NOMO-1 treated with dmso at 0.1 percent for 144 hours (cell line): Measurements from ENCODE around the gene MINK1.
A peak's percentile ranks its signal among the peaks of the same experiment; 100 is the strongest.
"Not testable (repeated sequence)": the region's sequence is repeated elsewhere in the genome, so short reads cannot be mapped to it uniquely, and the experiment has no call there.

ENCODE experiments used
- DNase-seq: peaks from one replicate; lab custom pipeline; 2025; ENCODE audit not compliant: unreplicated experiment; lab: John Stamatoyannopoulos, UW

MINK1 gene

DNA sequence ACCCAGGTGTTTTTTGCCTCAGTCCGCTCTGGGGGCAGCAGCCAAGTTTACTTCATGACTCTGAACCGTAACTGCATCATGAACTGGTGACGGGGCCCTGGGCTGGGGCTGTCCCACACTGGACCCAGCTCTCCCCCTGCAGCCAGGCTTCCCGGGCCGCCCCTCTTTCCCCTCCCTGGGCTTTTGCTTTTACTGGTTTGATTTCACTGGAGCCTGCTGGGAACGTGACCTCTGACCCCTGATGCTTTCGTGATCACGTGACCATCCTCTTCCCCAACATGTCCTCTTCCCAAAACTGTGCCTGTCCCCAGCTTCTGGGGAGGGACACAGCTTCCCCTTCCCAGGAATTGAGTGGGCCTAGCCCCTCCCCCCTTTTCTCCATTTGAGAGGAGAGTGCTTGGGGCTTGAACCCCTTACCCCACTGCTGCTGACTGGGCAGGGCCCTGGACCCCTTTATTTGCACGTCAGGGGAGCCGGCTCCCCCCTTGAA lies 64.1 kb downstream of the MINK1 start:
- DNase-seq = no peak

DNA sequence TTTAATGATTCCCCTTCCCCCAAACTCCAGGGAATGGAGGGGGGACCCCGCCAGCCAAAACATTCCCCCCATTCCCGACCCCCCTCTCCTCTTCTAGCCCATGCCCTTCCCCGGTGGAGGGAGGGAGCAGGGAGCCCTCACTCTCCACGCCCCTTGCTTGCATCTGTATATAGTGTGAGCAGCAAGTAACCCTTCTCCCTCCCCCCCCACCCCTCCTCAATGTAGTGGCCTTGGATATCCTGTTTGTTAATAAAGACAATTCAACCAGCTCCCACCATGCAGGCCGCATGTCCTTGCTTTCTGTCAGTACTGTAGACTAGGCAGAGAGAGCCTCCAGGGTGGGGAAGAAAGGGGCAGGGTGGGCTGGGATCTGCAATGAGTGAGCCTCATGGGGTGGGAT lies 64.6 kb downstream of the MINK1 start:
- no peak for DNase-seq

DNA sequence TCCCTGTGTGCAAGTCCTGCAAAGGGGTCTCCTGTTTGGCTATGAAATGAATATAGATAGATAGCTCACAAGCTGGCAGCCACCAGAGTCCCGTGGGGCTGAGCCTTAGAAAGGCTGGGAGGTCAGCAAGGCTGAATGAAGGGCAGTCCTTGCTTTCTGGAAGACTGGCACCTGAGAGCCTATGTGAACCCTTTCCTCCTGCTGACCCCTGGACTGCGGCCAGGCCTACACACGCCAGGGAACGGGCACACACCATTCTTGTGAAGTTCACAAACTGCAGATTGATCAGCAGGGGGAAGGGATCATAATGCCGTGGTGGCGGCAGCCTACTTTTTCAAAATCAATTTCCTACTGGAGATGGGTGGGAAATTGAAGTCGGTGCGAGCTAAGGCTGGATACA lies 65.2 kb downstream of the MINK1 start:
- no peak for DNase-seq

DNA sequence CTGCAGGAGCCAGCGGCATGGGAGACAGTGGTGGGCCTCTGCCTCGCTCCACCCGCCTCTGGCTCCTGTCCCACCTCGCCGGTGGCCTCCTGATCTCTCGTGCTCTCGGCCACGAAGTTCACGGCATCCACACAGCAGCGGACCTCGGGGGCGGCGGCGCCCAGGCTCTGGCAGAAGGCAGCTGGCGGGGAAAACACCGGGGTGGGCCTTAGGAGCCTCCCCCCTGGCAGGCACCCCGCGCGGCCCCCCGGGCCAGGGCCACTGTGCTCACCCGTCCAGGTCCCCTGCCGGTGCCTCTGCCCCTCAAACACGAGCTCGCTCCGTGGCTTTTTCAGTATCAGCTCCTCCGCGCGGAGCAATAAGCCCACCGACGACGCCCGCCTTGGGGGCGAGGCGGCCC lies 65.8 kb downstream of the MINK1 start:
- DNase-seq = no peak

DNA sequence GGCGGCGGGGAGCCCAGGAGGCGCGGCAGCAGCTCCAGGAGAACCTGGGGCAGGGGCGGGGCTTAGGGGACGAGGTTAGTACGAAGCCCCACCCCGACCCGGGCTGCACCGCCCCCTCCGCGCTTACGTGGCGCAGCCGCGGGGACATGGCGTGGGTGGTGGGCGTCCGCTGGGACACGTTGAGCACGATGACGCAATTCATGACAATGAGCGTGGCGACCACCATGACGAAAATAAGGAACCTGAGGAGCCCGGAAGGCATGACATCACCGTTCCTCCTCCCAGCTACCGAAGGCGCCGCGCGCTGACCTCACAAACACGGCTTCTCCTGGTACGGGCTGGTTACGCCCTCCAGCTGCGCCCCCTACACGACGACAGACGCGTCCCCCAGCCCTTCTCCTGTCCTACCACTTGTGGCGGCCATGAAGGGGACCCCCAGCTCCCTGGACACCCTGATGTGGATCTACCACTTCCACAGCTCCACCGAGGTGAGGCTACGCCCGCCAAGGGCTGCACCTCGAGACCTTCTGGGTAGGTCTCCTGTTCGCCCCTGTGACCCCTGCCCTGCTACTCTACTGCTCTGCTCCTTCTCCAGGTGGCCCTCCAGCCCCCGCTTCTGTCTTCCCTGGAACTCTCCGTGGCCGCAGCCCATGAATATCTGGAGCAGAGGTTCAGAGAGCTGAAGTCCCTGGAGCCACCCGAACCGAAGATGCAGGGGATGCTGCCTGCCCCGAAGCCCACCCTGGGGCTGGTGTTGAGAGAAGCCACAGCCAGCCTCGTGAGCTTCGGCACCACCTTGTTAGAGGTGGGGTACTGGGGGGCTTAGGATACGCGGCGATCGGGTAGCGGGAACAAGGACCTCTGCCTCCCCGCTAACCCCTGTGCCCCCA lies 66.4 kb downstream of the MINK1 start, which contains the start of gene C17orf107:
C17orf107 (plus strand) TSS at position 196 of the 890 bp plus-strand sequence; CDS start at position 423, 227 bp downstream.
- peak; percentile 51 for DNase-seq

DNA sequence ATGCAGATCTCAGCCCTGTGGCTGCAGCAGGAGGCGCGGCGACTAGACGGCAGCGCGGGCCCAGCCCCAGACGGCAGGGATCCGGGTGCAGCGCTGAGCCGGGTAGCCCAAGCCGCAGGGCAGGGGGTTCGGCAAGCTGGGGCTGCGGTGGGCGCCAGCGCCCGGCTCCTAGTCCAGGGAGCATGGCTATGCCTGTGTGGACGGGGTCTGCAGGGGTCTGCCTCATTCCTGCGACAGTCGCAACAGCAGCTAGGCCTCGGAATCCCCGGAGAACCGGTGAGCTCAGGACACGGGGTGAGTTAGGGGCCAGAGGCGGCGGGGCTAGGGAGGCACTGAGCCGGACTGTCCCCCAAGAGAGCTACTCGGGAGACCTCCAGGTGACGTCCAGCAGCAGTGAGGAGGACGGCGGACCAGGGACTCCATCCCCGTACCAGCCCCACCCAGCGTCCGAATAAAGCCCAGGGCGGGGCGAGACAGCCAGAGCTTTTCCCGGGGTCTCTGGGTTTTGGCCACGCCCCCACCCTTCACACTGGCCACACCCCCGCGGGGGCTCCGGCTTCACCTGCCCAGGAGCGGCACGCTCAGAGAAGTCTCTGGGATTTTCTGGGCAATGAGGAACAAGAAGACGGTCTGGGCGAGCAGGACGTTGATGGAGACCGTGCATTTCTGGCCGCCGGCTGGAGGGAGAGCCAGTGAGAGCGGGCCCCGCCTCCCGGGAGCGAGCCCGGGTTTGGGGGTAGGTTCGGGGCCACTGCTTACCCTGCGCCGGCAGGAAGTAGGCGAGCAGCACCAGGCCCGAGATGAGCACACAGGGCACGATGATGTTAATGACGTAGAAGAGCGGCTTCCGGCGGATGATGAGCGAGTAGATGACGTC lies 67.3 kb downstream of the MINK1 start:
- DNase-seq = no peak

DNA sequence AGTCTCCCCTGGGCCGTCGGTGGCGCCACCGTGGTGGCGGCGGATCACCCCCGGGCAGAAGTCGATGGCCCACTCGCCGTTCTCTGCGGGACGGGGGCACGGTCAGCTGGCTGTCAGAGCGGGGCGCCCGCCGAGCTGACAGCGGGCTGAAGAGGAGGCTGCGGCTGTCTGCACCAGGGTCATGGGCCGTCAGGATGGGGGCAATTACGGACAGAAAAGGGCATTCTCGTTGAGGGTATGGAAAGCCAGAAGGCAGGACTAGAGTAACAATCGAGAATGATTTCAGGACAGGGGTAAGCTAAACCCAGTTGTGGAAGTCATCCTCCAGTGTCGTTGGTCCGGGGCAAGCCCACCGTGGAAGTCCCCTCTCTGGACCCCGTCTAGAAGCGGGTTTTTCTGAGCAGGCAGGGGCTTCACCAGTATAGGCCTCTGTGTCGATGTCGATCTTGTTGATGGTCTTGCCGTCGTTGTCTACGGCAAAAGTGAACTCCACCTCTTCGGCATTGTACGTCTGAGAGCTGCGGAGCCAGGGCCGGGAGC lies 68.0 kb downstream of the MINK1 start:
- DNase-seq = no peak

DNA sequence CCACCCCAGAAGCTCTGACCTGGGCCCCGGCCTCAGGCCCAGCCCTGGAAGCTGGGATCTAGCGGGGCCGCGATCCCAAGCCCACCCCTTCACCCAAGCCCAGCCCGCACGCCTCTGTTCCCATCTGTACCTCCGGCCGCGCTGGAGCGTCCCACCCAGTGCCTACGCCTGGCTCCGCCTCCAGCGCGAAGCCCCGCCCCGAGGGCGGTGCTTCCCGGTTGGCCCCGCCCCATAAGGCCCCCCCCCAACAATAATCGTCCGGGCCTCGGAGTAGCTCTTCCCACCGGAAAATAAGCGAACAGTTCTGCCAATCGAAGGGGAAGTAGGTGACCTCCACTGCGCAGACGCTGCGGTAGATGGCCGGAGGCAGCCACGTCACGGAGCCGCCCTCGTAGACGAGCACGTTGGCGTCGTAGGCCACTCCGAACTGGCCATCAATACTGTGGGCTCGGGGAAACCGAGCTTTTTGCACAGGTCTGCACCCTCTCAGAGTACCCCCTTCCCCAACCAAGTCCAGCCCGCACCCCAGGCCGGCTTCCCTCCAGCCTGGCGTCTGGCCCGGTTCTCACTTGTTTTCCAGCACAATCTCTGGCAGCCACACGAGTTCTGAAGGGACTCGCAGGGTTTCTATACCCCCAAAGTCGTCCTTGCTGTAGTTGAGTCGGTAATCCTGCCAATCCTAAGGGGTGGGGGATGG lies 68.7 kb downstream of the MINK1 start:
- DNase-seq = no peak

DNA sequence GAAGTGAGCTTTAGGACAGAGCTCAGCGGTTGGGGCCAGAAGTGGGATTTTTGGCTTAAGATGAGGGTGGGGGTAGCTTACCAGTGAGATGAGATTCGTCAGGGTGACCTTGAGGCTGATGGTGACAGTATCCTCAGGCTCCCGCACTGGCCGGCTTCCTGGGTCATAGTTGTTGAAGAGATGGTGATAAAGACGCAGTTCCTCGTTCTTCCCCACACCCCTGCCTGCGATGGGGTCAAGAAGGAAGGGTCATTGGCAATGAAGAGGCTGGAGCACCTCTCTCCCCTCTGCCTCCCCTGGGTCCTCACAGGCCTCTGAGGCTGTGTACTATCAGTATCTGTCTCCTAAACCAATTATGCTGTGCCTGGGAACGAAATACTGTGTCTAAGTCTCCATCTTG lies 69.4 kb downstream of the MINK1 start:
- no peak for DNase-seq

DNA sequence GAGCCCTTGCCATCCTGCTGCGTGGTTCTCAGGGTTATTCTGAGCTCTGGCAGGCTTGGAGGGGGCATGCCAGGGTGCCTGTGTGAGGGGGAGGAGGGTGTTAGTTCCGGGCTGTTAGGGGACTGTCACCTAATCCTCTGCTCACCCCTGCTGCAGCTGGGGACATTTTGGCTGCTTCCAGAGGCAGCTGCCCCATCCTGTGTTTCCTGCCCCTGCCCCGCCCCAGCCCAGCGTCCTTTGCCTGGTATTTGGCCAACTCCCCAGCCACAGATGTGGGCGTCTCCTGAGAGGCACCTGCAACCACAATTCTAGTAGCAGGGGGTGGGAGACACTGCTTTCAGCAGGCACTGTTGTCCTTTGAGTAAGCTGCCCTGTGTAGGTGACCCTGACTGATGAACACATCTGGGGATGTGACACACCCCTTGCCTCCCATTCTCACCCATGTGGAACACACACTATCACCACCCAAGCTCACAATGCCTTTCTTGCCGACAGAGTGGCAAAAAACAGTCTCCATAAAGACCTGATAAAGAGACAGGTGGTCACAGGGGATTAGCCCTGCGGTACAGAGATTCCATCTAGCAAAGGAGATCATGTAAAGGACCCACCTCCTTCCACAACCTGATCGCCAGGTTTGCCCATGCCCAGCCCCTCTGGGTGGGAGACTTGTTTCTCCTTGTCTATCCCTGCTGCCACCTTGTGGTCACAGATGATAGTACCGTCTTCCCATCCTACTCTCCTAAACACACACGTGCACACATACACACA lies 70.1 kb downstream of the MINK1 start, which contains the start of gene CHRNE:
CHRNE (minus strand) TSS at position 48 of the 768 bp plus-strand sequence; CDS start at position 13, 35 bp downstream.
- DNase-seq = peak; percentile 7

DNA sequence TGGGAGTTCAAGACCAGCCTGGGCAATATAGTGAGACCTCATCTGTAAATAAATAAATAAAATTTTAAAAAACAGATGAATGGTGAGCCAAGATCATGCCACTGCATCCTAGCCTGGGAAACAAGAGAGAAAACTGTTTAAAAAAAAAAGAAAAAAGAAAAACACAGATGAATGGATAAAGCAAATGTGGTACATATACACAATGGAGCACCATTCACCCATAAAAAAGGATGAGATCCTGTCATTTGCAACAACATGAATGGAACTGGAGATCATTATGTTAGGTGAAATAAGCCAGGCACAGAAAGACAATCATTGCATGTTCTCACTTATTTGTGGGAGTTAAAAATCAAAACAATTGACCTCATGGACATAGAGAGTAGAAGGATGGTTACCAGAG lies 73.5 kb downstream of the MINK1 start:
- not testable (repeated sequence) for DNase-seq

DNA sequence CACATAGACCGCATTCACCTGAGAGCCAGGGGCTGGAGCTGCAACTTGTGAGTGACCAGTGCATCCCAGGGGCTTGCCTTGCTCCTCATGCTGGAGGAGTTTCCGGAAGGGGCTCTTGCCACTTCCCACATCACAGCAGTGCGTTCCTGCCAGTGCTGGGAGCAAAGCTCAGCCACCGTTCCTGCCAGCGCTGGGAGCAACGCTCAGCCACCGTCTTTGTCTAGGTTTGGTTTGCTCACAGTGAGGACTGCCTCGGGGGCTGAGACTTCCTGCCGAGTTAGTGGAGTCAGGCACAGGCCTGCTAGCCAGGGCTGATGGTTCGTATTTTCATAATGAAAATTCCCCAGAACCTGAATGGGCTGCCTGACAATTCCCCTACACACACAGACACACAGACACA lies 75.2 kb downstream of the MINK1 start:
- no peak for DNase-seq

DNA sequence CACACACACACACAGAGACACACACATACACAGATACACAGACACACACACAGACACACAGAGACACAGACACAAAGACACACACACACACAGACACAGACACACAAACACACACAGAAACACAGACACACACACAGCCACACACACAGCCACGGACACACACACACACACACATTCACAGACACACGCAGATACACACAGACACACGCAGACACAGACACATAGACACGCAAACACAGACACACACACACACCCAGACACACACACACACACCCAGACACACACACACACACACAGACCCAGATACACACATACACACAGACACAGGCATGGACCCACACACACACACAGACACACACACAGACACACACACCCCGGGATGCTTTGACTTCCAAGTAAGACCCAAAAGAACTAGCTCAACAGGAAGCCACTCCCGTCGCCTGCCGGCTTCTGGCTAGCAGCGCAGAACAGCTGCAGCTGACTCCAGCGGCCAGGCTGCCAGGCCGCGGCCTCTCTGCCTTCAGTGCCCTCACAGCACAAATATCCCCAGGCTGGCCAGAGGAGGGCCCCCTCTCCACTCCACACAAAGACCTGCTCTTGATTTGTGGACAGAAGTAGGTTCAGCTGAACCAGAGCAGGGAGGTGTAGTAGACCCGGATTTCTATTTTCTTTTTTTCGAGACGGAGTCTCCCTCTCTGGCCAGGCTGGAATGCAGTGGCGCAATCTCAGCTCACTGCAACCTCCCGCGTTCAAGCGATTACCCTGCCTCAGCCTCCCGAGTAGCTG lies 75.8 kb downstream of the MINK1 start:
- peak; percentile 88 for DNase-seq

DNA sequence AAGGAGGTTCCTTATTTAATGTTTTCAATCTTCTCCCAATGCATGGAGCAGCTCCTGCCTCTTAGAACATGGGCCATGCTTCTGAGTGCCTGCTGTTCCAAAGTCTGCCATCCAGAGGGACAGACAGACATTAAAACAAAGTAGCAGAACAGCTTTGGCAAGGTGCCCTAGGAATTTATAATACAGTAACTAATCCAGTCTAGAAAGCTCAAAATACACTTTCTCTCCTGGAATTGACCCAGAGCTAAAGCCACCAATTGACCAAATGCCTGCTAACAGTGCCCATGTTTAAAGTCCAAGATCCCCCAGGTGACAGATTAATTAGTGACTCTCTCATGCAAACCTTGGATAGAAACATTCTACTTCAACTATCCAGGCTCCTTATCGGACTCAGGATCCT lies 80.9 kb downstream of the MINK1 start:
- DNase-seq = no peak

DNA sequence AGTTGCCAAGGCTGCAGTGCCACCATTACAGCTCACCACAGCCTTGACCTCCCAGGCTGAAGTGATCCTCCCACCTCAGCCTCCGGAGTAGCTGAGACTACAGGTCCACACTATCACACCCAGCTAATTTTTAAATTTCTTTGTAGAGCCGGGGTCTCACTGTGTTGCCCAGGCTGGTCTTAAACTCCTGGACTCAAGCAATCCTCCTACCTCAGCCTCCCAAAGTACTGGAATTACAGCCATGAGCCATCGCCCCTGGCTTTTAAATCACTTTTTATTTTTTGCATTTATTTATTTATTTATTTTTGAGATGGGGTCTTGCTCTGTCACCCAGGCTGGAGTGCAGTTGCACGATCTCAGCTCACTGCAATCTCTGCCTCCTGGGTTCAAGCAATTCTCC lies 81.4 kb downstream of the MINK1 start:
- DNase-seq = not testable (repeated sequence)

DNA sequence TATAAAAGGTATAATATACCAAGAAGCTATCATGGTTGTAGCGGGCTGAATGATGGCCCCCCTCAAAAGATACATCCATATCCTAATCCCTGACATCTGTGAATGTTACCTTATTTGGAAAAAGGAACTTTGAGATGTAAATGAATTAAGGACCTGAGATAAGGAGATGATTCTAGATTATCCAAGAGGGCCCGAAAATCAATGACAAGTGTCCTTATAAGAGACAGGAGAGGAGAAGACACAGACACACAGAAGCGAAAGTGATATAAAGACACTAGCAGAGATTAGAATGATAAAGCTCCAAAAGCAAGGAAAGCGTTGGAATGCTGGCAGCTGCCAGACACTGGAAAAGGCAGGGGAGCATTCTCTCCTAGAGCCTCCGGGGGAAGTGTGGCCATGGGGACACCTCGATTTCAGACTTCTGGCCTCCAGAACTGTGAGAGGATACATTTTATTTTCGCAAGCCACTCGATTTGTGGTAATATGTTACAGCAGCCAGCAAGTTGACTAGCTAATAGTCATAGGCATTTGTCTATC lies 86.4 kb downstream of the MINK1 start:
- no peak for DNase-seq

DNA sequence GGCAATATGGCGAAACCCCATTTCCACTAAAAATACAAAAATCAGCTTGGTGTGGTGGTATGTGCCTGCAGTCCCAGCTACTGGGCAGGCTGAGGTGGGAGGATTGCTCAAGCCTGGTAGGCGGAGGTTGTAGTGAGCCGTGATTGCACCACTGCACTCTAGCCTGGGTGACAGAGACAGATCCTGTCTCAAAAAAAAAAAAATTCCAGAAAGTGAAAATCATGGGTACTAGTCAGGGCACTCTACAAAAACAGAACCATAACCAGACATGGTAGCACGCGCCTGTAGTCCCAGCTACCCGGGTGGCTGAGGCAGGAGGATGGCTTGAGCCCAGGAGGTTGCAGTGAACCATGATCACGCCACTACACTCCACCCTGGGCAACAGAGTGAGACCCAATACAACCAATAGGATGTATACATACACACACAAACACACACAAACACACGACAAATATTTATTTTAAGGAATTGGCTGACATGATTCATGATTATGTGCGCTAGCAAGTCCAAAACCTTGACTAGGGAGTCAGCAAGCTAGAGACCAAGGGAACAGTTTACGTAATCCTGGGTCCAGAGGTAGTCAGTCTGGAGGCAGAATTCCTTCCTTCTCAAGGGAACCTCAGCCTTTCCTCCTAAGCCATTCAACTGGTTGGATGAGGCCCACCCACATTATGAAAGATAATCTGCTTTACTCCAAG lies 87.4 kb downstream of the MINK1 start:
- DNase-seq = peak; percentile 23

DNA sequence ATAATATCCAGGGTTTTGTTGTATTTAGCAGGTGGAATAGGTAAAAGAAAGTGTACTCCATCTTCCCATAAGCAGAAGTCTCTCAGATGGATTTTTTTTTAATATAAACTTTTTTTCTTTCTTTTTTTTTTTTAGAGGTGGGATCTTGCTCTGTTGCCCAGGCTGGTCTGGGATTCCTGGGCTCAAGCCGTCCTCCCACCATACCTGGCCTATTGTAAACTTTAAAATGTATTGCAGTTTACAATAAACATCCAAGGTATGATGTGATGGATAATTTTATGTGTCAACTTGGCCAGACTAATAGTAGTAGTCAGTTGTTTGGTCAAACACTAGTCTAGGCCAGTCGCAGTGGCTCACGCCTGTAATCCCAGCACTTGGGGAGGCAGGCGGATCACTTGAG lies 88.2 kb downstream of the MINK1 start:
- DNase-seq = no peak
